Measurements from ENCODE around the gene SPATS2. TPM values are rescaled to one million over a fixed set of nuclear protein-coding genes. Genes with fewer than 3 reads are reported as not detected.

SPATS2 gene
- total and polyA plus RNA-seq, 2 of the 4 experiments (the other 2 are of a cell fraction) = 50.6 to 63.3 TPM

- intact Hi-C loops (cut with micrococcal nuclease) (loop anchor here (1.0 to 2.0 kb wide), 2 partner anchors 20 to 69 kb away; partner anchors contain the start of gene C1QL4), in situ Hi-C loops (cut with MboI; ENCODE audit: low sequenced_read_pairs) (no loop called here), dilution Hi-C loops (cut with HindIII; ENCODE audit: low sequenced_read_pairs, unreplicated experiment) (loop anchor here (25.0 kb wide), 1 partner anchor 155 kb away; no protein-coding TSS in a partner anchor)
- no peak overlapping the region for H3K27ac ChIP-seq (ENCODE audit: insufficient read depth, low read length)
- ATAC-seq (ENCODE audit: low read depth) = peak; percentile 33
- H3K9me3 ChIP-seq (ENCODE audit: control insufficient read depth, insufficient read depth, low read length) = no peaks in the 10 kb centered on the region
- H3K27me3 ChIP-seq (ENCODE audit: control insufficient read depth, insufficient read depth, low read length) = no peaks in the 10 kb centered on the region
- no peak overlapping the region for H3K9ac ChIP-seq (ENCODE audit: low read depth, low read length)
- peak; percentile 75 for DNase-seq
- no peak overlapping the region for H2AK5ac ChIP-seq (ENCODE audit: low read depth, low read length)
- WGBS, 2 experiments (ENCODE audit: extremely low coverage in 2 of 2, insufficient read length in 1 of 2) = no CpG with 5 or more reads among the region's 3 CpGs
- no peak overlapping the region for H4K8ac ChIP-seq (ENCODE audit: low read depth in 2 of 2, low read length in 2 of 2)
- BruUV-seq (replicated peaks) = no TSS peak
- H4K5ac ChIP-seq (ENCODE audit: low read depth, low read length) = no peak overlapping the region
- H2BK5ac ChIP-seq (ENCODE audit: low read depth, low read length, poor library complexity, severe bottlenecking) = no peak overlapping the region
- no peak overlapping the region for H3K4me3 ChIP-seq (ENCODE audit: insufficient read depth, low read depth, low read length)
- CTCF ChIA-PET = interaction anchor here (0.6 to 3.8 kb wide), 17 partner anchors 10 to 310 kb away, joined by 3 to 46 read pairs (median 5); partner anchors contain the start of genes DNAJC22, PRPH and SPATS2
- no peaks in the 10 kb centered on the region for H3K9me1 ChIP-seq (ENCODE audit: insufficient read depth, low read length)
- no peak overlapping the region; the same call in 1 of the 2 replicates for H3K14ac ChIP-seq (replicated peaks; ENCODE audit: low read depth, low read length)
- POLR2A ChIA-PET (ENCODE audit: unreplicated experiment) = interaction anchor here (0.7 to 0.9 kb wide), 2 partner anchors 225 to 226 kb away, joined by 3 to 7 read pairs; partner anchors contain the start of gene TUBA1B
- H3K4me2 ChIP-seq (ENCODE audit: low read depth, low read length) = no peak overlapping the region; the same call in 1 of the 2 replicates
- H4K20me1 ChIP-seq (ENCODE audit: insufficient read depth, low read length) = no peaks in the 10 kb centered on the region
- H3K36me3 ChIP-seq (ENCODE audit: control insufficient read depth, insufficient read depth, low read length) = no peaks in the 10 kb centered on the region
- H2BK20ac ChIP-seq (ENCODE audit: low read depth, low read length) = no peak overlapping the region
- H4K91ac ChIP-seq (ENCODE audit: insufficient read depth, low read depth, low read length) = no peak overlapping the region
- no peak overlapping the region; the same call in 1 of the 2 replicates for H3K56ac ChIP-seq (ENCODE audit: extremely low read depth, insufficient read depth, low read length)
- peaks cover 2% of the 10 kb centered on the region; the same call in 1 of the 2 replicates for H3K4me1 ChIP-seq (ENCODE audit: control insufficient read depth, insufficient read depth, low read length)
- no peak overlapping the region for H3K23ac ChIP-seq (ENCODE audit: low read depth, low read length)
- H3K18ac ChIP-seq (ENCODE audit: low read depth, low read length) = no peak overlapping the region
- no peak overlapping the region for H2AK9ac ChIP-seq (replicated peaks; ENCODE audit: low read depth, low read length, poor library complexity)
- H2BK15ac ChIP-seq (ENCODE audit: low read depth, low read length) = no peak overlapping the region
- H2BK120ac ChIP-seq (ENCODE audit: low read depth, low read length) = 0 out of 2 replicates have a peak overlapping the region, but pooled peaks have one; percentile 37
- H2AFZ ChIP-seq (replicated peaks; ENCODE audit: low read length, poor library complexity) = no peak overlapping the region
- no peak overlapping the region for H3K4ac ChIP-seq (ENCODE audit: low read depth, low read length)
- H3K79me1 ChIP-seq (ENCODE audit: low read depth in 1 of 2, low read length in 2 of 2) = no peaks in the 10 kb centered on the region
- no peak for TF ChIP-seq NFE2L2 (IDR thresholded peaks at IDR 0.05; ENCODE audit: low read depth, low read length)
- TF ChIP-seq FOS (IDR thresholded peaks at IDR 0.05; ENCODE audit: low read depth, low read length) = no peak
- TF ChIP-seq RFX5 (IDR thresholded peaks at IDR 0.05; ENCODE audit: low read depth, low read length) = no peak
- no peak for TF ChIP-seq USF2 (IDR thresholded peaks at IDR 0.05; ENCODE audit: low read depth, low read length)
- no peak for TF ChIP-seq POLR2A (IDR thresholded peaks at IDR 0.05; ENCODE audit: low read depth, low read length)
- no peak for TF ChIP-seq RCOR1 (IDR thresholded peaks at IDR 0.05; ENCODE audit: insufficient replicate concordance, low read length)
- TF ChIP-seq MXI1 (IDR thresholded peaks at IDR 0.05; ENCODE audit: borderline replicate concordance, low read depth, low read length) = no peak
- TF ChIP-seq CEBPB (IDR thresholded peaks at IDR 0.05; ENCODE audit: low read depth, low read length) = peak; percentile 89
- TF ChIP-seq, protein P1, sequence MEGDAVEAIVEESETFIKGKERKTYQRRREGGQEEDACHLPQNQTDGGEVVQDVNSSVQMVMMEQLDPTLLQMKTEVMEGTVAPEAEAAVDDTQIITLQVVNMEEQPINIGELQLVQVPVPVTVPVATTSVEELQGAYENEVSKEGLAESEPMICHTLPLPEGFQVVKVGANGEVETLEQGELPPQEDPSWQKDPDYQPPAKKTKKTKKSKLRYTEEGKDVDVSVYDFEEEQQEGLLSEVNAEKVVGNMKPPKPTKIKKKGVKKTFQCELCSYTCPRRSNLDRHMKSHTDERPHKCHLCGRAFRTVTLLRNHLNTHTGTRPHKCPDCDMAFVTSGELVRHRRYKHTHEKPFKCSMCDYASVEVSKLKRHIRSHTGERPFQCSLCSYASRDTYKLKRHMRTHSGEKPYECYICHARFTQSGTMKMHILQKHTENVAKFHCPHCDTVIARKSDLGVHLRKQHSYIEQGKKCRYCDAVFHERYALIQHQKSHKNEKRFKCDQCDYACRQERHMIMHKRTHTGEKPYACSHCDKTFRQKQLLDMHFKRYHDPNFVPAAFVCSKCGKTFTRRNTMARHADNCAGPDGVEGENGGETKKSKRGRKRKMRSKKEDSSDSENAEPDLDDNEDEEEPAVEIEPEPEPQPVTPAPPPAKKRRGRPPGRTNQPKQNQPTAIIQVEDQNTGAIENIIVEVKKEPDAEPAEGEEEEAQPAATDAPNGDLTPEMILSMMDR (conservative IDR thresholded peaks at IDR 0.05; ENCODE audit: low read depth, low read length) = peak; percentile 63
- TF ChIP-seq CHD1 (IDR thresholded peaks at IDR 0.05; ENCODE audit: low read depth, low read length) = no peak
- TF ChIP-seq MAFK (IDR thresholded peaks at IDR 0.05; ENCODE audit: low read depth, low read length) = no peak
- TF ChIP-seq ELK1 (IDR thresholded peaks at IDR 0.05; ENCODE audit: borderline replicate concordance, low read depth, low read length) = no peak
- TF ChIP-seq BHLHE40 (IDR thresholded peaks at IDR 0.05; ENCODE audit: low read depth, low read length) = no peak
- no peak for TF ChIP-seq MAZ (IDR thresholded peaks at IDR 0.05; ENCODE audit: borderline replicate concordance, low read depth, low read length)
- TF ChIP-seq SMC3 (IDR thresholded peaks at IDR 0.05; ENCODE audit: low read depth, low read length) = peak; percentile 55; the same call in 1 of the 2 replicates
Observed at GRCh38 chr12:49357103-49357678, 10.1 kb upstream of the SPATS2 start.

Data from IMR-90 (cell line).